HG03342 (cell line): ENCODE results near the gene SPOCD1.

Source experiments
- ATAC-seq: cut with Tn5 transposase; IDR thresholded peaks from one replicate; pipeline ENCODE4 v1.9.1; 2021; ENCODE audit warnings: mild to moderate bottlenecking, moderate library complexity; ENCODE audit not compliant: unreplicated experiment

The SPOCD1 gene

GRCh38 chr1:31788138-31788824 is 27.5 kb downstream of the SPOCD1 start:
- ATAC-seq = peak; percentile 65

GRCh38 chr1:31787786-31788137 is 28.1 kb downstream of the SPOCD1 start:
- ATAC-seq = no peak

GRCh38 chr1:31787261-31787660 is 28.6 kb downstream of the SPOCD1 start:
- no peak for ATAC-seq

GRCh38 chr1:31786366-31787060 is 29.3 kb downstream of the SPOCD1 start:
- no peak for ATAC-seq

- ATAC-seq = no peak
Measured at GRCh38 chr1:31785947-31786290, 29.9 kb downstream of the SPOCD1 start.

GRCh38 chr1:31785020-31785946 is 30.5 kb downstream of the SPOCD1 start:
- no peak for ATAC-seq

GRCh38 chr1:31784356-31785019 is 31.3 kb downstream of the SPOCD1 start:
- ATAC-seq = no peak

- ATAC-seq = no peak
Measured at GRCh38 chr1:31783846-31784245, 32.0 kb downstream of the SPOCD1 start.

- no peak for ATAC-seq
Measured at GRCh38 chr1:31782421-31783410, 33.1 kb downstream of the SPOCD1 start.

GRCh38 chr1:31781756-31782371 is 34.0 kb downstream of the SPOCD1 start:
- ATAC-seq = no peak

- no peak for ATAC-seq
Measured at GRCh38 chr1:31781138-31781755, 34.6 kb downstream of the SPOCD1 start.

GRCh38 chr1:31780632-31781031 is 35.2 kb downstream of the SPOCD1 start:
- ATAC-seq = no peak

- ATAC-seq = no peak
Measured at GRCh38 chr1:31779687-31780086, 36.1 kb downstream of the SPOCD1 start.

GRCh38 chr1:31778763-31779488 is 36.9 kb downstream of the SPOCD1 start:
- ATAC-seq = no peak

GRCh38 chr1:31776516-31776915 is 39.3 kb downstream of the SPOCD1 start:
- ATAC-seq = no peak

- ATAC-seq = no peak
Measured at GRCh38 chr1:31776032-31776431, 39.8 kb downstream of the SPOCD1 start.

GRCh38 chr1:31775210-31775999 is 40.4 kb downstream of the SPOCD1 start:
- ATAC-seq = no peak

GRCh38 chr1:31774495-31774894 is 41.3 kb downstream of the SPOCD1 start:
- no peak for ATAC-seq
